K562 (cell line): ENCODE data around the gene PPIL6. TPM values are rescaled to one million over a fixed set of nuclear protein-coding genes. Genes with fewer than 3 reads are reported as not detected.
A peak's percentile ranks its signal among the peaks of the same experiment; 100 is the strongest.

Experiments used
- CHD1 ChIP-seq: fragments of 200-600 bp; sonication (generic); IDR thresholded peaks from one replicate; pipeline ENCODE4 v1.6.1; 2012; ENCODE audit warnings: mild to moderate bottlenecking, moderate library complexity, low read length, inconsistent platforms
- NR0B1 ChIP-seq: fragments of 450-650 bp; IDR thresholded peaks from one replicate; pipeline ENCODE4 v1.6.1; 2018; ENCODE audit warnings: mild to moderate bottlenecking, moderate library complexity; ENCODE audit not compliant: partially characterized antibody
- RBFOX2 ChIP-seq: fragments of 200-400 bp; formaldehyde crosslinking; IDR thresholded peaks from 2 replicates; pipeline ENCODE4 v1.6.1; 2017; ENCODE audit warnings: low read depth, mild to moderate bottlenecking, low read length, moderate library complexity
- RBM17 ChIP-seq: fragments of 200-400 bp; formaldehyde crosslinking; IDR thresholded peaks from 2 replicates; pipeline ENCODE4 v1.6.1; 2017; ENCODE audit warnings: low read depth, mild to moderate bottlenecking, low read length, borderline replicate concordance
- SAFB2 ChIP-seq: fragments of 200-400 bp; formaldehyde crosslinking; IDR thresholded peaks from 2 replicates; pipeline ENCODE4 v1.6.1; 2018; ENCODE audit warnings: borderline replicate concordance, low read length, low read depth, moderate library complexity; ENCODE audit not compliant: severe bottlenecking
- ZBTB40 ChIP-seq, 2 experiments: fragments of 450-650 bp in 1 of 2; sonication (generic) in 1 of 2; formaldehyde crosslinking in 1 of 2; IDR thresholded peaks; 2 replicates each; pipeline versions ENCODE4 v1.7.1 to v1.9.0; 2016 to 2022; ENCODE audit warnings: inconsistent platforms in 1 of 2, mild to moderate bottlenecking in 1 of 2, missing genetic modification reagents in 1 of 2
- ZBTB7A ChIP-seq: IDR thresholded peaks from 2 replicates; pipeline ENCODE4 v1.6.1; 2011; ENCODE audit warnings: low read depth, mild to moderate bottlenecking, low read length, moderate library complexity, borderline replicate concordance; ENCODE audit not compliant: control insufficient read depth
- ZNF586 ChIP-seq: fragments of 450-650 bp; formaldehyde crosslinking; conservative IDR thresholded peaks from 2 replicates; pipeline ENCODE4 v1.4.0; 2020; ENCODE audit warnings: mild to moderate bottlenecking, moderate library complexity
- polyA plus RNA-seq, 8 experiments: library from polyadenylated mRNA; depleted of rRNA in 4 of 8; stranded (reverse) in 5 of 8; unstranded in 3 of 8; fragments of >200 nt; fragmentation: Nextera tagmentation in 2 of 8; fragmentation: Illumina TruSeq in 1 of 8; extraction: Ambion mirVana in 2 of 8; extraction: Trizol in 1 of 8; gene quantifications; 2 replicates each; pipeline versions ENCODE4 v1.2.1 to v1.2.3, GENCODE V29; 2011 to 2014; ENCODE audit warnings: inconsistent platforms in 1 of 8, missing spikeins in 1 of 8
- total RNA-seq, 7 experiments: library from RNA; depleted of rRNA in 6 of 7; stranded (reverse); fragments of >200 nt in 6 of 7; fragmentation: Illumina TruSeq in 2 of 7; extraction: Trizol in 2 of 7; gene quantifications; 2 replicates each; pipeline versions ENCODE4 v1.2.1 to v1.2.3, GENCODE V29; 2011 to 2021; ENCODE audit warnings: low replicate concordance in 1 of 7

PPIL6 gene
- total and polyA plus RNA-seq, 9 of the 15 experiments (the other 6 are each of a cell fraction or from before 2014, with no cell fraction given) = 0.03 to 0.98 (median 0.41) TPM; not detected in 1

DNA sequence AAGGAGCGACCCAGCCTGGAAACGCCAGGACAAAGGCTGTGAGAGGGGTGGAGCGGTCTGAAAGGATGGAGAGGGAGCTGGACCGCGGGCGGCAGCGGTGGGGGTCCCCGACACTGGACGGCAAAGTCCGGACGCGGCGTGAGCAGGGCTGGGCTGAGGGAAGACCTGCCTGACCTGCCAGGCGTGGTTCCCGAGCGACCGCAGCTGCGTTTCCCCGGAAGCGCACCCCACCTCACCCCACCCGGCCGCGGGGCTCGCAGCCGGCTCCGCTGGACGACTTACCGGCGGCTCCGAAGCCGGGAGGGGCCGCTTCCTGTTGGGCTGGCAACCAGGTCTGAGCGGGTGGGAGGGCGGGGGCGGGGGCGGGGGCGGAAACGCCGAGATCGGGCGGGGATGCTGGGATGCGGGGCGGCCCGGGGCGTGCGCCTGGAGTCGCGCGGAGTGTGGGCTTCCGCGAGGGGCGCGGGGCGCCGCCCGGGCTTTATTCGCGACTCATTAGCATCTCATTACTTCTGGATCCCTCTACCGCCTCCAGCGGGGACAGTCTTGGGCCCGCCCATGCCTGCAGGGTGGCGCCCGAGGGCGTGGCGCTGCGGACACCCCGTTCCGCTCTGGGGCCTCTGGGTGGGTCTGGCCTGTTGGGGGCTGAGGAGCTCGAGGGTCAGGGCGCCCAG, 15.1 kb upstream of the PPIL6 start, which contains the start of gene MICAL1 (continued):
- peak; percentile 59 for TF ChIP-seq ZBTB40 (IDR thresholded peaks at IDR 0.05)
- no peak for TF ChIP-seq ZBTB40 (CRISPR knock-in tag; IDR thresholded peaks at IDR 0.05)
- peak; percentile 64 for TF ChIP-seq RBFOX2
- no peak for TF ChIP-seq ZNF586 (CRISPR knock-in tag)
- no peak for TF ChIP-seq RBM17
- TF ChIP-seq SAFB2 = no peak
- 0 out of 2 replicates have a peak, but pooled peaks have one; percentile 65 for TF ChIP-seq ZBTB7A
- no peak for TF ChIP-seq NR0B1
- no peak for TF ChIP-seq CHD1
